ENCODE data around the gene RASSF7.
A peak's percentile ranks its signal among the peaks of the same experiment; 100 is the strongest.
"Not testable (repeated sequence)": the region's sequence is repeated elsewhere in the genome, so short reads cannot be mapped to it uniquely, and the experiment has no call there.

The RASSF7 gene

DNA sequence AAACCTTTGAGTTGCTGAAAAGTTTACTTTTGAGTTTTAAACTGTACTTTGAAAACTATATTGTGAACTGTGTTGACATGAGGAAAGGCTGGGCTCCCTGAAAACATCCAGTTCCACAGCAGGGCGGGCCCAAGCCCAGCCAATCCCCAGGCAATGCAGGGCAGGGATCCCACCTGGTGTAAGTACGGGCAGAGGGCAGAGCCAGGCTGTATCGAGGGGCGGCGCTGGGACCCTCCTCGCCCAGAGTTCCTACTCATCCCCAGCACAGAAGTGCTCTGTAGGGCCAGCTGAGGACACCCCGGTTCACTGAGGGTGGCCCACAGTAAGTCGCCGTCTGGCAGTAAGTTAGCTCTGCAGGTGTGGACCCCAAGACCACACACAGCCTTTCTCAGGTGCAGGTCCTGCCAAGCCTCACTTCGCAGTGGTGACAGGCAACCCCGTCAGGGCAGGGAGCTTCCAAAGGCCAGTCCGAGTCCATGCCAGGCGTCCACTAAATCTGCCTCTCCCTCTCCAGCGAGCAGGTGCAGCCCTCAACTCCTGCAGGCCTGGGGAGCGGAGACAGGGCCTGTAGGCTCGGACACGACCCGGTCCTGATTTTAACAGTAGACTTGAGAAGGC, 6.3 kb downstream of the RASSF7 start:
- DNase-seq (ENCODE audit: low spot score) = no peak

- no peak for DNase-seq (ENCODE audit: low spot score)
These were observed 7.0 kb downstream of the RASSF7 start for GRCh38 chr11:567629-568292.

- peak; percentile 89 for DNase-seq (ENCODE audit: low spot score)
These were observed 7.8 kb downstream of the RASSF7 start for GRCh38 chr11:568306-569157.

DNA sequence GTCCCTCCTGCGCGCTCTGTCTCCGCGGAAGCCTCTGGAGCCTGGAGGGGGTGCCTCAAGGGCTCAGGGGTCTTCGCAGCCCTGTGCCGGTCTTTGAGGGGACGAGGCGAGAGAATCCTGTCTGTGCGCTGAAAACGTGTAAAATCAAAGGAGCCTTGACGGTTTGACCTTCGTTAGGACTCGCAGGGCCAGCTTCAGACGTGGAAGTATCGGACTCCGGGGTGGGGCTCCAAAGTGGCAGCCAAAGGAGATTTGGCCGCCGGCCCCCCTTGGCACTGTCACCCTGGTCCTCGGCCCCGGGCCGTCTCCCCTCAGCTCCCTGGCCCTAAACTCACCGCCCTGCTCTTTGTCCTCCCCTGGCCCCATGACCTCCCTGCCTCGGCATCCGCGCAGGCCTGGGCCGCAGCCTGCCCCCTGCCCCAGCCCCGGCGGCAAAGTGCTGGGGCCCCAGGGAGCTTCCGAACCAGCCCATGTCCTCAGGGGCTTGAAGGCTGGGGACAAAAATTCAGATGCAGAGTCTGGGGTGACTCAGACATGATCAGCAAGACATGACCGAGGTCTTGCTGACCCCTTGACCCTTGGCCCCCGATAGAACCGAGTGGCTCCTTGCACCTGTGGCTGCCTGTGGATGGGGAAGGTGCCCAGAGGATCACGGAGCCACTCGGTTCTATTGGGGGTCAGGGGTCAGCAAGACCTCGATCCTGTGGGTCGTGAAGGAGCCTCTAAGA, 8.6 kb downstream of the RASSF7 start:
- DNase-seq (ENCODE audit: low spot score) = no peak

DNA sequence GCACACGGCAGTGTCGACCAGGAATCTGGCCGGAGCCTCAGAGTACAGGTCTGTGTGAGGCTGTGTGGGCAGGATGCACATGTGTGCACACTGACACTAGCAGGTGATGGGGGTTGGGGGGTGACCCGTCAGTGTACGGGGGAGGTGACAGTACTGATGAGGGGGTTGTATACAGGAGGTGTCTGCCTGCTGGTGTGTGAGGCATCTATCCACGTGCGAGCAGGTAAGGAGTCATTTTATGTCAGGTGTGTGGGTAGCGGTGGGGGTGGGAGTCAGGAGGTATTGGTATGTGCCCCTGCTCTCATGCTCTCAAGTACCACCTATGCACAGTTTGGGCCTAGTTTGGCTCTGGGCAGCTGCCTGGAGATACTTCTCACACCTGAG, 11.0 kb downstream of the RASSF7 start:
- no peak for DNase-seq (ENCODE audit: low spot score)

DNA sequence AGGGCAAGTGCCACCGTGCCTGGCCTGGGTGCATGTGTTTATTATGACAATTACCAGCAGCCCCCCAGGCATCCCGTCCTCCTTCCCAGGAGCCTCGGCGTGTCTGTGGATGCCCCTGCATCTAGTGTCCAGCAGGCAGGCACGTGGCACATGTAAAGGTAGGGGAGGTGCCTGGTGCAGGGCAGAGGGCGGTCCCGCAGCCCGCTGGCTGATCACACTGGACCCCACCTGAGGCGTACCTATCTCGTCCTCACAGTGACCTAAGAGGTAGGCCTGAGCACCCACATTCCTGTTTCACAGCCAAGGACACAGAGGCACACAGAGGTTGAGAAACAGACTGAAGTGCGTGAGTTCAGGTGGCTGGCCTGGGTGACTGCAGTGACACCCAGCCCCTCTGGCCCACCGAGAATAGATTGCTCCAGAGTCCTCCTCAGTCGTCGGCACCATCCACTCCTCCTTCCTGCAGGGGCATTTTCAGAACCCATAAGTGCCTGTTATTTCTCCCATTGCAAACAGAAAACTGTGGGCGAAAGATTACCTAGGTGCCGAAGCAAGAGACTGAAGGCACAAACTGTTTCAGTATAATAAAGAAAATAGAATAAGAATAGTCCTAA, 12.5 kb downstream of the RASSF7 start:
- DNase-seq (ENCODE audit: low spot score) = no peak

DNA sequence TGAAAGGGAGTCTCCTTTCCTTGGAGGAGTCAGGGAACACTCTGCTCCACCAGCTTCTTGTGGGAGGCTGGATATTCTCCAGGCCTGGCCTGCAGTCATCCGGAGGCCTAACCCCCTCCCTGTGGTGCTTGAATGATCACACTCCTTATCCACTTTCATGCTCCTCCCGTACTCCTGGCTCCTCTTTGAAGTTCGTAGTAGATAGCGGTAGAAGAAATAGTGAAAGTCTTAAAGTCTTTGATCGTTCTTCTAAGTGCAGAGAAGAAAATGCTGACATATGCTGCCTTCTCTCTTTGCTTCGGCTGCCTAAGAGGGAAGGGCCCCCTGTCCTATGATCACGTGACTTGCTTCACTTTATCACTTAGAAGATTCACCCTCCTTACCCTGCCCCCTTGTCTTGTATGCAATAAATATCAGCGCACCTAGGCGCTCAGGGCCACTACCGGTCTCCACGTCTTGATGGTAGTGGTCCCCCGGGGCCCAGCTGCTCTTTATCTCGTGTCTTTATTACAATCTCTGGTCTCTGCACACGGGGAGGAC, 13.3 kb downstream of the RASSF7 start:
- not testable (repeated sequence) for DNase-seq (ENCODE audit: low spot score)

GRCh38 chr11:574632-575312, 14.0 kb downstream of the RASSF7 start:
- DNase-seq (ENCODE audit: low spot score) = no peak

DNA sequence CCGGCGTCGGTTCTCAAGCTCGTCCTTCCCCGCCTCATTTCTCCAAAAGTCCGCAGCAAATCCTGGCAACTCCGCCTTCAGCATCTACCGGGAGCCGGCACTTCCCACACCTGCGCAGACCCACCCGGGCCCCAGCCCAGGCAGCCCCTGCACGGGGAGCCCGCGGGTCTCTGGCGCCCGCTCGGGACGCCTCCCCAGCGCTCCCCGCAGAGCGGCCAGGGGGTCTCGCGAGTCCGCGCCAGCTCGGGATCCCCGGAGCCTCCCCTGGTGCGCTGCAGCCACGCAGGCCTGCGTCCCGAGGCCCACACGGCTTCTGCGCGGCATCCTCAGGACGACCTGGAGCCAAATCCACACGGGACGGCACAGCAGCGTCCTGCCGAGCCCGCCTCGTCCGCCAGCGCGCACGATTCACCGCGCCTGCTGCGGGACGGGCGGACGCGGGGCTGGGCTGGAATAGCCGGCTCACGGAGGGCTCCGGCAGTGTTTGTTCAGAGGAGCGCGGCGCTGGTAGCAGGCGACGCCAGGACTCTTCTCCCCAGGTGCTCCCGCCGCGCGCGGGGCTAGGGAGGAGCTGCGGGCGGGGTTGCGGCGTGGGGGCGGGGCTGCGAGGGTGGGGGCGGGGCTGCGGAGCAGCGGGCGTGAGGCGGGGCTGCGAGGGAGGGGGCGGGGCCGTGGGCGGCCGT, 14.7 kb downstream of the RASSF7 start:
- no peak for DNase-seq (ENCODE audit: low spot score)

- peak; percentile 96 for DNase-seq (ENCODE audit: low spot score)
These were observed 15.4 kb downstream of the RASSF7 start, which contains the start of gene PHRF1 for GRCh38 chr11:575996-576768. TSS of gene PHRF1 (plus strand) at chr11:576470. CDS start at chr11:581513, 5,043 bp downstream.

- DNase-seq (ENCODE audit: low spot score) = no peak
These were observed 16.2 kb downstream of the RASSF7 start for GRCh38 chr11:576811-577610.

GRCh38 chr11:577611-577894, 16.8 kb downstream of the RASSF7 start:
- DNase-seq (ENCODE audit: low spot score) = no peak

DNA sequence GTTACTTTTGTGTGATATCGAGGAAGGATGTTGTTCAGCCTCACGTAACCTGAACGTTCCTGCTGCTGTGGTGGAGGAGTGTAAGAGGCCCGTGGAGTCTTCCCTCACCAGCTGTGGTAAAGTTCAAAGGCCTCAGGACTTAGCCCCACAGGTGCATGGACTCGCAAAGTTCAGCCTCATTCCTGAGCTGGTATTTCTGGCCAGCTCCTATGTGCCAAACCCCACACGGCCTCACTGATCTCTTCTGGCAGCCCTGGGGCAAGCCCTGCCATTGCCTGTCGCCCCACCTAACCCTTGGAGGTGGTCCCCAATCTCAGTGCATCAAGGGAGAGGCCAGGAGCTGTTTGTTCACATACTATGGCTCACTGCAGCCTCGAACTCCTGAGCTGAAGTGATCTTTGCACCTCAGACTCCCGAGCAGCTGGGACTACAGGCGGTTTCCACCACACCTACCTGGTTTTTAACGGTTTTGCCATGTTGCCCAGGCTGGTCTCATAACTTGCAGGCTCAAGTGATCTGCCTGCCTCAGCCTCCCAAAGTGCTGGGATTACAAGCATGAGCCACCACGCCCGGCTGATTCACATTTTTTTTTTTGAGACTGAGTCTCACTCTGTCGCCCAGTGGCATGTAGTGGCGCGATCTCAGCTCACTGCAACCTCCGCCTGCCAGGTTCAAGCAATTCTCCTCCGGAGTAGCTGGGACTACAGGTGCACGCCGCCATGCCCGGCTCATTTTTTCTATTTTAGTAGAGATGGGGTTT, 17.7 kb downstream of the RASSF7 start:
- DNase-seq (ENCODE audit: low spot score) = no peak

DNA sequence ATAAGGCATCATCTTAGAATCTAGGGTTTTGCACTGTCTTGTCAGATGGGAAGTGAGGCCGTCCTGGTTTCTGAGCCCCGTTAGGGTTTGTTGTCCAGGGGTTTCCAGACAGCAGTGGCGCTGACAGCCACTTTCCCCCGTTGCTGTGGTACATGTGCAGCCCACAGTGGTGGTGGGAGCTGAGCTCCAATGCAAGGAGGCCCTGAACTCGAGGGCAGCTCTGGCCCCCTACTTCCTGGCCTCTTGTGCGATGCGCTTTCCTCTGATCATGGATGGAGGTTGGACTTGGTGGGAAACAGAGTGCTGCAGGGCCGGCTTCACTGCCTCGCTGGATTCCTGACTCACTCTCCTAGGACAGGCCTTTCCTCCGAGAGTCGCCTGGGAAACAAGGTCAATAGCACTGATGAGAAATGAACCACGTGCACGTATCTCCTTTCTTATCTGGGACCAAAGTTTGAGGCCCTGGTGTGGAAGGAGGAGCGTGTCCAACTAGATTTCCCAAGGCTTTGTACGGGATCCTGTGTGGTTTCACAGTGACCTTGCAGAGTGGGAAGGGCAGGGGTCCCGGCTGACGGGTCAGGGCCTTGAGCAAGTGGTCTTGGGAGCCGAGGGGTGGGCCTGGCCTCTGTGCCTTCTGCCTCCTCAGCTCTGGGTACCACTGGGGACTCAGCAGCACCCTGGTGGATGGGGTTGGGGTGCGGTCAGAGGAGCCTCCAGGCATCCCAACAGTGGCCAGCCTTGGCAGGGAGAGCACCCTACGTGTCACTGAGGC, 19.2 kb downstream of the RASSF7 start:
- no peak for DNase-seq (ENCODE audit: low spot score)

DNA sequence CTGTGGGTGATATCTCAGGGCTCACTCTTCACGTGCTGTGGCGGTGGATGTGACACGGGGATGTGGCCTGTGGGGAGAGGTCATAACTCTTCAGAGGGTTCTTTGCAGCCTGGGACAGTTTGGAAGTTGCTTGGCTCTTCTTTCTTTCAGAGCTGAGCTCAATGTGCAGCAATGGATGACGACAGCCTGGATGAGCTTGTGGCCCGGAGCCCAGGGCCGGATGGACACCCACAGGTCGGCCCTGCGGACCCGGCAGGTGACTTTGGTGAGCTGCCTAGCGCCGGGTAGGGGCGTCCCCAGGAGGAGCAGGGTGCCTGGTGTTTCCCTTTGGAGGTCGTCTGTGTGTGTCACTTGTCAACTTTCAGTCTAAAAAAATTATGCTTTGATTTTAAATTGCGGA, 20.6 kb downstream of the RASSF7 start:
- DNase-seq (ENCODE audit: low spot score) = no peak

- DNase-seq (ENCODE audit: low spot score) = peak; percentile 69
These were observed 21.0 kb downstream of the RASSF7 start for GRCh38 chr11:581752-582151.

GRCh38 chr11:584287-584686, 23.5 kb downstream of the RASSF7 start:
- DNase-seq (ENCODE audit: low spot score) = no peak
